IPS DF 6.9 (cell line): Measurements from ENCODE around the gene TMEM233.

Experiments used
- DNase-seq: peaks from one replicate; pipeline ENCODE4 v3.0.0-alpha.2; 2013; ENCODE audit warnings: low read depth, low spot score
- H3K27ac ChIP-seq: one replicate; pipeline ENCODE4 v1.5.1; 2013; ENCODE audit warnings: low read length, control low read depth
- H3K27me3 ChIP-seq: 2 replicates; pipeline ENCODE4 v1.6.1; 2013; ENCODE audit warnings: mild to moderate bottlenecking, low read length; ENCODE audit not compliant: control insufficient read depth, insufficient read depth
- H3K36me3 ChIP-seq: 2 replicates; pipeline ENCODE4 v1.6.1; 2013; ENCODE audit warnings: low read length; ENCODE audit not compliant: control insufficient read depth, insufficient read depth
- H3K4me1 ChIP-seq: 2 replicates; pipeline ENCODE4 v1.6.1; 2013; ENCODE audit warnings: low read length; ENCODE audit not compliant: control insufficient read depth, insufficient read depth
- H3K4me3 ChIP-seq: 2 replicates; pipeline ENCODE4 v1.5.1; 2013; ENCODE audit warnings: mild to moderate bottlenecking, low read length
- H3K9me3 ChIP-seq: 2 replicates; pipeline ENCODE4 v1.6.1; 2013; ENCODE audit warnings: low read length, inconsistent platforms; ENCODE audit not compliant: control insufficient read depth, insufficient read depth
- WGBS: extraction: QIAGEN DNeasy Blood & Tissue Kit; methylation state at CpG from one replicate; pipeline ENCODE4 v1.1.7; 2013; ENCODE audit warnings: mixed read lengths, missing lambda C conversion rate; ENCODE audit not compliant: insufficient read length, insufficient coverage; 5-methylcytosine and 5-hydroxymethylcytosine counted together

TMEM233 gene

GRCh38 chr12:119593578-119594398, at the start of gene TMEM233:
Gene TMEM233, plus strand, starts transcription at chr12:119593774. Its CDS starts 75 bp downstream, at chr12:119593849.
- H3K36me3 ChIP-seq: no peaks in the 10 kb centered on the region
- DNase-seq: no peak
- no CpG with 5 or more reads among the region's 48 CpGs for WGBS
- peaks cover 40% of the 10 kb centered on the region for H3K27me3 ChIP-seq
- no peaks in the 10 kb centered on the region for H3K9me3 ChIP-seq
- 0 out of 2 replicates have a peak, but pooled peaks cover 1% of the 10 kb centered on the region for H3K4me1 ChIP-seq
- peak within 1 kb of the TSS; percentile 45 for H3K4me3 ChIP-seq
- no peak within 1 kb of the TSS for H3K27ac ChIP-seq

GRCh38 chr12:119544765-119545625, 48.6 kb upstream of the TMEM233 start:
- DNase-seq: peak; percentile 50
- H3K9me3 ChIP-seq: no peaks in the 10 kb centered on the region
- no CpG with 5 or more reads among the region's 9 CpGs for WGBS

GRCh38 chr12:119546340-119546739, 47.2 kb upstream of the TMEM233 start:
- Histone ChIP-seq H3K9me3 (no peaks in the 10 kb centered on the region), H3K36me3 (no peaks in the 10 kb centered on the region), H3K4me3 (no peak overlapping the region), H3K27me3 (no peaks in the 10 kb centered on the region), H3K4me1 (no peaks in the 10 kb centered on the region), H3K27ac (no peak overlapping the region)
- DNase-seq: no peak

More at GRCh38 chr12:119544765-119545625, 48.6 kb upstream of the TMEM233 start:
- Histone ChIP-seq H3K27ac (no peak overlapping the region), H3K4me1 (no peaks in the 10 kb centered on the region), H3K36me3 (no peaks in the 10 kb centered on the region), H3K4me3 (no peak overlapping the region), H3K27me3 (no peaks in the 10 kb centered on the region)

GRCh38 chr12:119547001-119547400, 46.6 kb upstream of the TMEM233 start:
- no CpG with 5 or more reads among the region's 1 CpG for WGBS
- no peak overlapping the region for H3K4me3 ChIP-seq
- H3K4me1 ChIP-seq: no peaks in the 10 kb centered on the region
- no peak for DNase-seq
- H3K27ac ChIP-seq: no peak overlapping the region
- H3K9me3 ChIP-seq: no peaks in the 10 kb centered on the region
- H3K27me3 ChIP-seq: no peaks in the 10 kb centered on the region
- no peaks in the 10 kb centered on the region for H3K36me3 ChIP-seq

GRCh38 chr12:119556854-119557253, 36.7 kb upstream of the TMEM233 start:
- Histone ChIP-seq H3K4me3 (no peak overlapping the region), H3K4me1 (no peaks in the 10 kb centered on the region), H3K27me3 (no peaks in the 10 kb centered on the region), H3K9me3 (no peaks in the 10 kb centered on the region), H3K27ac (no peak overlapping the region), H3K36me3 (no peaks in the 10 kb centered on the region)
- WGBS: no CpG with 5 or more reads among the region's 1 CpG
- DNase-seq: no peak

- H3K4me1 ChIP-seq: no peaks in the 10 kb centered on the region
- no CpG with 5 or more reads among the region's 3 CpGs for WGBS
- H3K27me3 ChIP-seq: no peaks in the 10 kb centered on the region
- H3K9me3 ChIP-seq: no peaks in the 10 kb centered on the region
- no peaks in the 10 kb centered on the region for H3K36me3 ChIP-seq
- DNase-seq: no peak
- no peak overlapping the region for H3K27ac ChIP-seq
- no peak overlapping the region for H3K4me3 ChIP-seq
Observed at GRCh38 chr12:119565404-119565803, 28.2 kb upstream of the TMEM233 start.

- Histone ChIP-seq H3K4me3 (no peak overlapping the region), H3K9me3 (no peaks in the 10 kb centered on the region), H3K36me3 (no peaks in the 10 kb centered on the region), H3K27me3 (no peaks in the 10 kb centered on the region), H3K4me1 (no peaks in the 10 kb centered on the region), H3K27ac (no peak overlapping the region)
- no peak for DNase-seq
- WGBS: no CpG with 5 or more reads among the region's 6 CpGs
Observed at GRCh38 chr12:119570771-119571170, 22.8 kb upstream of the TMEM233 start.

GRCh38 chr12:119573086-119573485, 20.5 kb upstream of the TMEM233 start:
- no CpG with 5 or more reads among the region's 1 CpG for WGBS
- H3K27ac ChIP-seq: no peak overlapping the region

GRCh38 chr12:119574255-119574654, 19.3 kb upstream of the TMEM233 start:
- Histone ChIP-seq H3K4me3 (no peak overlapping the region), H3K27ac (no peak overlapping the region), H3K36me3 (no peaks in the 10 kb centered on the region), H3K9me3 (no peaks in the 10 kb centered on the region), H3K4me1 (no peaks in the 10 kb centered on the region), H3K27me3 (no peaks in the 10 kb centered on the region)
- DNase-seq: no peak
- 100% methylated on average over 1 of the region's 1 CpG for WGBS

More at GRCh38 chr12:119573086-119573485, 20.5 kb upstream of the TMEM233 start:
- H3K9me3 ChIP-seq: no peaks in the 10 kb centered on the region
- no peaks in the 10 kb centered on the region for H3K4me1 ChIP-seq
- DNase-seq: no peak
- no peaks in the 10 kb centered on the region for H3K27me3 ChIP-seq
- H3K36me3 ChIP-seq: no peaks in the 10 kb centered on the region
- no peak overlapping the region for H3K4me3 ChIP-seq

GRCh38 chr12:119576118-119576810, 17.3 kb upstream of the TMEM233 start:
- H3K4me1 ChIP-seq: no peaks in the 10 kb centered on the region
- H3K36me3 ChIP-seq: no peaks in the 10 kb centered on the region
- H3K4me3 ChIP-seq: no peak overlapping the region
- H3K27ac ChIP-seq: no peak overlapping the region
- no CpG with 5 or more reads among the region's 8 CpGs for WGBS
- no peaks in the 10 kb centered on the region for H3K27me3 ChIP-seq
- DNase-seq: no peak
- no peaks in the 10 kb centered on the region for H3K9me3 ChIP-seq
